Pons (tissue), 1 donor: ENCODE data around the gene APOBEC3H.

Experiments used
- DNase-seq: peaks from one replicate; pipeline ENCODE4 v3.0.0-alpha.2; 2016; ENCODE audit warnings: low spot score

The APOBEC3H gene

GRCh38 chr22:39081016-39081415 lies 16.0 kb upstream of the APOBEC3H start:
- DNase-seq, result no peak

GRCh38 chr22:39081598-39081997 lies 15.4 kb upstream of the APOBEC3H start:
- no peak for DNase-seq

DNA sequence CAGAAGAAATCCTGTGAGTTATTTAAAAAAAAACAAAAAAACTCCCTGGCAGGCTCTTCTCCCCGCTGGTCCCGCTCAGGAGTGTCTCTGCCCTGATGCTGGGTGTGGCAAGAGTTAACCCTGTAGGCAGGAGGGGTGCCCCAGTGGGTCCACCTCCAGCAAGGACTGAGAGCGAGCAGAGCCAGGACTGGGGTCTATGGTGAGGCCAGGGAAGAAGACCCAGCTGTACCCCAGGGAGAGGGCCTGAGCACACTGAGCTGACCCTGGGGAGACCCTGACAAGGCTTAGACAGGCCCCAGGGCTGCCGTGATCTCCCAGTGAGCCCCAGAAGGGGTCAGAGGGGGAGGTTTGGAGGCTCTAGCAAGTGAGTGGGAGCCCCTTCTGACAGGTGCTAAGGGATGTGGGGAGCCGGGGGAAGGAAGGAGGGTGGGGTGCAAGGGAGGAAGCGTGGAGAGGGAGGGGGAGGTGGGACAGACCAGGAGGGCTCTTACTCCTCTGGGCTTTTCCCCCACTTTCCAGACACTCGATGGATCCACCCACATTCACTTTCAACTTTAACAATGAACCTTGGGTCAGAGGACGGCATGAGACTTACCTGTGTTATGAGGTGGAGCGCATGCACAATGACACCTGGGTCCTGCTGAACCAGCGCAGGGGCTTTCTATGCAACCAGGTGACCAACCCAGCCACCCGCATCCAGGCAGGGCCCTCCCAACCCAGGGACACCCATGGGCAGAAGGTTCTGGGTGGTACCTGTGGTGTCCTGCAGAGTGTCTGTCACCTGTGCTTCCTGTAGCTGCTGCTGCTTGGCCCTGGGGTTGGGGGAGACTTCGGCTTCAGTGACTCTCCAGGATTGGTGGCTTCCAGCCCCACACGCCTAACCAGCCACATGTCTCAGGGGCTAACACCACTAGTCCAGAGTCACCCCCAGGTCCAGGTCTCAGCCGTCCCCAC lies 13.6 kb upstream of the APOBEC3H start:
- DNase-seq, result no peak

GRCh38 chr22:39084666-39085065 lies 12.4 kb upstream of the APOBEC3H start:
- DNase-seq, result no peak

DNA sequence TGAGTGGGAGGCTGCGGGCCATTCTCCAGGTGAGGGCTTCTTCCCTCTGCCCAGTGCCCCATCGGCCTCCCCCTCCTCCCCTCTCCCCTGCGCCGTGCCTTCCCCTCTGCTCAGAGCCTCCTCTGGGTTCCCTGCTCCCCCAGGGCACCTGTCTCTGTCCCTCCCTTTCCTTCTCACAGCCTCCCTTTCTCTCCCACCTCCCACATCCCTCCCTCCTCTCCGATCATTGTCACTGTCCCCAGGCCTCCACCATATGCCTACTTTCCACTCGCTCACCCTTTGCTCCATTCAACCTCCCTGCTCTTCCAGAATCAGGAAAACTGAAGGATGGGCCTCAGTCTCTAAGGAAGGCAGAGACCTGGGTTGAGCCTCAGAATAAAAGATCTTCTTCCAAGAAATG lies 9.9 kb upstream of the APOBEC3H start:
- DNase-seq, result no peak

DNA sequence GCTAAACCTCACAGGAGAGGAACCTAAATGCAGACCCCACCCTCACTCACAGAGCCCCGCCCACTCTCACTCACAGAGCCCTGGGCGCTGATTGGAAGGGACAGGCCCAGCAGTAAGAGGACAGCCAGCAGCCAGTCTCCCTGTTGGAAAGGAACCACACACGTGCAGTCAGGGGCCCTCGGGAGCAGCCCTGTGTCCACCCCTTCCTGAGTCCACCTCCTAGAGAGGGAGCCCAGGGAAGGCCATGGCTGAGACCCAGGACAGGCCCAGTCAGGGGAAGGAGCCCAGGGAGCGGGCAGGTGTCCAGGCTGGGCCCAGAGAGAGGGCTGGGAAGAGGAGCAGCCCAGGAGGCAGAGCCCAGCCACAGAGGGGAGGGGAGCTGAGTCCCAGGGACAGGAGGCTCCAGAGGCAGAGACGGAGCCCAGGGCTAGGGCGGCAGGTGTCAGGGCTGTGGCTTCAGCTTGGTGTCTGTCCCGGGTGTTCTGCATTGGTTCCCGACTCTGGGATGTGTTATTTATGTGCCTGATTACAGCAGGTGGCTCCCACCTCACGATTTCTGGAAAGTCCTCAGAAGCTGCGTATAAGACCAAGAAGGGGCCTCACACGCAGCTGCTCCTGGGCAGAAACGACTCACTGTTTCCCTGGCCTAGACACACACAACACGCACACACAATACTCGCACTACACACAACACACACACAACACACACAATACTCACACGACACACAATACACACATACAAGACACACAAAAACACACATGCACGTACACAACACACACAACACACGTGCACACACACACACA lies 9.0 kb upstream of the APOBEC3H start:
- DNase-seq, result no peak

GRCh38 chr22:39088685-39089032 lies 8.4 kb upstream of the APOBEC3H start:
- DNase-seq, result no peak

DNA sequence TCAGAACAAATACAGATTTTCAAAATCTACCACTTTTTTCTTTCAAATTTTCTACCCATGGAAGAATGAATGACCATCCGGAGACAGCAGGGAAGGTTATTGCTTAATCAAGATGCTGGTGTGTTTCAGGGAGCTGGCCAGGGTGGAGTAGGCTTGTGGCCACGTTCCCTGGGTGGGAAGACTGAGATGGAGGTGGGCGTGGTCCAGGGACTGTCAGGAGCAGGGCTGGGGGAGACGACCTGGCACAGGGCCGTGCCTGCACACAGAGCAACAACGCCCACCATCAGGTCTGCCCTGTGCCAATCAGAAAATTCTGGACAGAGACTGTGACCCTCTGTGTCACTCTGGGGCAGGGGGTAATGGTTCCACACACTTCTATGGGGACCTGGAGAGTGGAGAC lies 7.1 kb upstream of the APOBEC3H start:
- DNase-seq, result no peak

DNA sequence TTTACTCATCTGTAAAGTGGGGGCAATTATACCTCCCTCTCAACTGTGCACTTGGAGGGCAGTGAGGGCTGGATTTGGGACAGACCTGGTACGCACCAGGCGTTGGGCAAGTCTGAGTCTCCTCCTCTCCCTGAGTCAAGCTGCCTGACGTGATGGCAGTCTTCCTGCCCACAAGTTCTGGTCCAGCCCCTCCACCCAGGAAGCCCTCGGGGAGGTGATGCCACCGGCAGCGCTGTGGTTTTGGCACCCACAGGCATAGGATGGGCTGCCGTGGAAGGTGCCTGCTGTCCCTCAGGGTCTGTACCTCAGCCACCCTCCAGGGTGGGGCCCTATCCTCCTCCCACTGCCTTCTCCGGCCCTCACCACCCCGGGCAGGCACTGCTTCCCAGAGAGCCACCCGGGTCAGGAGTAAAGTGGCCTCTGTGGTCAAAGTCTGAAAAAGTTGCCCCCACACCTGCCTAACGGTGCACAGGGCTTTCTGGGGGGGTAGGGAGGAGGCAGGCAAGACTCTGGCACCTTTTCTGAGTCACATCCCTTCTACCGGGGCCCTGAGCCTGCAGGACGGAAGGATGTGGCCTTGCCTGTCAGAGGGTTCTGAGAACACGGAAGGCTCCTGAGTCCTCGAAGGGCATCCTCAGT lies 6.5 kb upstream of the APOBEC3H start:
- DNase-seq, result no peak

- no peak for DNase-seq
Measured at GRCh38 chr22:39091126-39092081, 5.6 kb upstream of the APOBEC3H start.

GRCh38 chr22:39092111-39092862 lies 4.8 kb upstream of the APOBEC3H start:
- DNase-seq, result no peak

DNA sequence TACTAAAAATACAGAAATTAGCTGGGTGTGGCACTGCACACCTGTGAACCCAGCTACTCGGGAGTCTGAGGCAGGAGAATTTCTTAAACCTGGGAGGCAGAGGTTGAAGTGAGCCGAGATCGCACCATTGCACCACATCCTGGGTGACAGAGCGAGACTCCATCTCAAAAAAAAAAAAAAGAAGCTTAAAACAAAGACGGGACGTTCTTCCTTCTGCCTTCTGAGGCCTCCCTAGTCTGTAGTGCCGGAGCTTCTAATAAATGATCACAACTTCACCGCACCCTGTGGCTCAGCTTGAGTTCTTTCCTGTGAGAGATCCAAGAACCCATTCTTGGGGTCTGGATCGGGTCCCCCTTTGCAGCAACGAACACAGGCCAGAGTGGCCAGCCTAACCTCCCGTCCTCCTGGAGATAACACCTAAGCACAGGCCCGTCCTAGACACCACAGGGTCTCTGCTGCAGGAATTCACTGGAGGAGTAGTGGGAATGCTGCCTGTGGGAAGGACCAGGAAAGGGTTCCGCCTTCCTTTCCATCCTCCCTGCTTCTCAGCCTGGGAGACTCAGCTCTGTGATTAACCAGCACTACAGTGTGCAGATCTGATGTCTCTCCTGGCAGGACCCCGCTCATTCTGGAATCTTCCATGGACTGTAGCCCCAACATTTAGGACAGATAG lies 2.2 kb upstream of the APOBEC3H start:
- no peak for DNase-seq

DNA sequence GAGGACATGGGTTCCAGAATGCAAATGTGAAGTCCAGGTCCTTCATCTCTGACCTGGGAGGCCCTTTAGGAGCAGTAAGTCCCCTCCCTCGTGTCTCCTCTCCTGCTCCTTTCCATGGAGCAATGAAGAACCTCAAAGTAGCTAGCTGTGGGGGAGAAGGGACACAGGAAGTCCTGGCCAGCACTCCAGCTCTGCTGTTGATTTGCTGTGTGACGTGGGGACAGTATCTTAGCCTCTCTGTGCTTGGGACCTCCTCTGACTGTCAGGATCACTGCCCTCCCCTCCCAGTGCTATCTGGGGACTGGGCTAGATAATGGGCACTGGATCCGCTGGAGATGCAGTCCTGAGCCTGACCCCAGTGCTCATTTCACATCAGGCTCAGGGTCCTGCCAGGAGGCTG lies 1.1 kb upstream of the APOBEC3H start:
- no peak for DNase-seq

GRCh38 chr22:39098026-39098425 lies 982 bp downstream of the APOBEC3H start:
- DNase-seq, result no peak

GRCh38 chr22:39098576-39098975 lies 1.5 kb downstream of the APOBEC3H start:
- no peak for DNase-seq

- DNase-seq, result no peak
Measured at GRCh38 chr22:39101226-39101625, 4.2 kb downstream of the APOBEC3H start.

DNA sequence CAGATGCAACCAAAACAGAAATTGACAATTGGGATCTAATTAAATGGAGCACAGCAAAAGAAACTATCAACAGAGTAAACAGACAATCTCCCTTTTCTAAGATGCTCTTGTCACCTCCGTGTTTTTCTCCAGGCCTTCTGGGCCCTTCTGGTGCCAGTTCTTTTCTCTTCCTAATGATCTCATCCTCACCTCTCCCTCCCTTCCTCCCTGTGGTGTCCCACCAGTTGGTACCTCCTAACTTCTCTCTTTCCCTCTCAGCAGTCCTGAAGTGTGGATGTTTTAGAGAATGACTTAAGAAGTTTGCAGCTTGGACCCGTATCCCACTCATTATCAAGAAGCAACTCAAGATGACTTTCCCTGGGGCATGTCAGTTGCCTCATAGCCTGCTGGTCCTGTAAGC lies 6.4 kb downstream of the APOBEC3H start:
- no peak for DNase-seq

DNA sequence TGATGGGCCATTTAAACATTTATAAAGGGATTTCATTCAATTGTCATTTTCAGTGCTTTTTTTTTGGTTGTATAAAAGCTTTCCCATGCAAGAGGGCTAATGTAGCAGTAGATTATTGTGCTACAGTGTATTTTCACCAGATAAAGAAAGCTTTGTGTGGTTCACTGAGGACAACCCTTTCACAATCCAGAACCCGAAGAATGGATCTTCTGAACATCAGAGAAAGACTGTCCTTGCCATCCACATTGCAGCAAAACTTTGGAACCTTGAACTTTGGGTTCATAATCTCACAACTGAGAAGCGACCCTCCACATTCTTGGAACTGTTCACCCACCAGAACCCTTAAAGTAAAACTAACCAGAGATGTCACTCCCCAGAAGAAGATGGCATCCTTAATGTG lies 9.3 kb downstream of the APOBEC3H start:
- DNase-seq, result peak; percentile 68

GRCh38 chr22:39108487-39108886 lies 11.4 kb downstream of the APOBEC3H start:
- DNase-seq, result no peak

- no peak for DNase-seq
Measured at GRCh38 chr22:39109361-39109760, 12.3 kb downstream of the APOBEC3H start.
